ENCODE results near the gene UBE3B. TPM values are rescaled to one million over a fixed set of nuclear protein-coding genes. Genes with fewer than 3 reads are reported as not detected.

UBE3B gene
- total RNA-seq, 1 experiment from 2014 or later: 25.7 TPM

- Histone ChIP-seq H3K27ac (ENCODE audit: low read length) (no peak overlapping the region), H3K4me3 (ENCODE audit: low read length) (no peak overlapping the region), H3K9me3 (ENCODE audit: low read length) (no peaks in the 10 kb centered on the region), H2AFZ (ENCODE audit: low read length) (no peak overlapping the region), H3K4me1 (ENCODE audit: insufficient read depth, low read length) (peaks cover 7% of the 10 kb centered on the region), H4K20me1 (ENCODE audit: low read length) (no peaks in the 10 kb centered on the region), H3K9ac (ENCODE audit: low read length) (no peak overlapping the region), H3K36me3 (ENCODE audit: low read depth, low read length) (peaks cover 14% of the 10 kb centered on the region), H3F3A (ENCODE audit: low read length, unreplicated experiment) (no peaks in the 10 kb centered on the region), H3K4me2 (ENCODE audit: low read length) (no peak overlapping the region), H3K79me2 (ENCODE audit: low read length) (peaks cover 6% of the 10 kb centered on the region), H3K27me3 (ENCODE audit: low read length) (no peaks in the 10 kb centered on the region), H3K9me2 (replicated peaks; ENCODE audit: low read length) (no peaks in the 10 kb centered on the region)
- no TSS peak for BruUV-seq (replicated peaks)
- ChIA-PET POLR2A (ENCODE audit: unreplicated experiment) (no interaction called here), CTCF (no interaction called here)
- DNase-seq: no peak
- intact Hi-C loops (cut with micrococcal nuclease): no loop called here
- ATAC-seq: no peak
- TF ChIP-seq EZH2phosphoT487 (IDR thresholded peaks at IDR 0.05; ENCODE audit: borderline replicate concordance, low read length): no peak
- TF ChIP-seq EZH2 (IDR thresholded peaks at IDR 0.05; ENCODE audit: low read length, unreplicated experiment): no peak
- no peak for TF ChIP-seq CTCF (conservative IDR thresholded peaks at IDR 0.05; ENCODE audit: low read depth, low read length)
Observed at GRCh38 chr12:109567967-109568366, 90.5 kb downstream of the UBE3B start.

- no peak overlapping the region for H3K4me2 ChIP-seq (ENCODE audit: low read length)
- no peaks in the 10 kb centered on the region for H4K20me1 ChIP-seq (ENCODE audit: low read length)
- H2AFZ ChIP-seq (ENCODE audit: low read length): no peak overlapping the region
- H3K36me3 ChIP-seq (ENCODE audit: low read depth, low read length): peaks cover 9% of the 10 kb centered on the region; the same call in 1 of the 2 replicates
- H3K9me2 ChIP-seq (replicated peaks; ENCODE audit: low read length): no peaks in the 10 kb centered on the region
- CTCF ChIA-PET: no interaction called here
- H3K9me3 ChIP-seq (ENCODE audit: low read length): no peaks in the 10 kb centered on the region
- no TSS peak for BruUV-seq (replicated peaks)
- H3K4me1 ChIP-seq (ENCODE audit: insufficient read depth, low read length): peaks cover 7% of the 10 kb centered on the region
- DNase-seq (no peak), ATAC-seq (no peak)
- intact Hi-C loops (cut with micrococcal nuclease): no loop called here
- H3K79me2 ChIP-seq (ENCODE audit: low read length): peaks cover 7% of the 10 kb centered on the region
- H3K27me3 ChIP-seq (ENCODE audit: low read length): no peaks in the 10 kb centered on the region
- no peak overlapping the region for H3K9ac ChIP-seq (ENCODE audit: low read length)
- POLR2A ChIA-PET (ENCODE audit: unreplicated experiment): no interaction called here
- no peak overlapping the region for H3K4me3 ChIP-seq (ENCODE audit: low read length)
- H3K27ac ChIP-seq (ENCODE audit: low read length): no peak overlapping the region
- H3F3A ChIP-seq (ENCODE audit: low read length, unreplicated experiment): no peaks in the 10 kb centered on the region
- no peak for TF ChIP-seq EZH2phosphoT487 (IDR thresholded peaks at IDR 0.05; ENCODE audit: borderline replicate concordance, low read length)
- TF ChIP-seq CTCF (conservative IDR thresholded peaks at IDR 0.05; ENCODE audit: low read depth, low read length): no peak
- TF ChIP-seq EZH2 (IDR thresholded peaks at IDR 0.05; ENCODE audit: low read length, unreplicated experiment): no peak
Observed at GRCh38 chr12:109568486-109568885, 91.1 kb downstream of the UBE3B start.

GRCh38 chr12:109571773-109572505 is 94.5 kb downstream of the UBE3B start:
- Histone ChIP-seq H3K4me2 (ENCODE audit: low read length) (peak overlapping the region; percentile 78; the same call in 1 of the 2 replicates), H3K9me3 (ENCODE audit: low read length) (no peaks in the 10 kb centered on the region), H4K20me1 (ENCODE audit: low read length) (no peaks in the 10 kb centered on the region), H3K79me2 (ENCODE audit: low read length) (peaks cover 18% of the 10 kb centered on the region), H2AFZ (ENCODE audit: low read length) (no peak overlapping the region), H3K27ac (ENCODE audit: low read length) (no peak overlapping the region), H3K9me2 (replicated peaks; ENCODE audit: low read length) (no peaks in the 10 kb centered on the region), H3F3A (ENCODE audit: low read length, unreplicated experiment) (no peaks in the 10 kb centered on the region), H3K9ac (ENCODE audit: low read length) (no peak overlapping the region), H3K4me3 (ENCODE audit: low read length) (peak overlapping the region; percentile 81; the same call in 1 of the 2 replicates), H3K4me1 (ENCODE audit: insufficient read depth, low read length) (peaks cover 16% of the 10 kb centered on the region), H3K27me3 (ENCODE audit: low read length) (no peaks in the 10 kb centered on the region), H3K36me3 (ENCODE audit: low read depth, low read length) (peaks cover 12% of the 10 kb centered on the region)
- intact Hi-C loops (cut with micrococcal nuclease): loop anchor here (2.0 kb wide), 1 partner anchor 53 kb away; no protein-coding TSS in a partner anchor
- ChIA-PET CTCF (no interaction called here), POLR2A (ENCODE audit: unreplicated experiment) (interaction anchor here (0.6 to 0.7 kb wide), 2 partner anchors 8 to 14 kb away, joined by 6 to 12 read pairs; no protein-coding TSS in a partner anchor)
- no peak for ATAC-seq
- no TSS peak for BruUV-seq (replicated peaks)
- no peak for DNase-seq
- TF ChIP-seq EZH2phosphoT487 (IDR thresholded peaks at IDR 0.05; ENCODE audit: borderline replicate concordance, low read length) (no peak), EZH2 (IDR thresholded peaks at IDR 0.05; ENCODE audit: low read length, unreplicated experiment) (no peak), CTCF (conservative IDR thresholded peaks at IDR 0.05; ENCODE audit: low read depth, low read length) (no peak)

Data from PC-3 (cell line).